NB4 (cell line): ENCODE data around the gene OR51I2.

Source experiments
- CTCF ChIP-seq: IDR thresholded peaks from one replicate; pipeline ENCODE4 v1.5.1; 2012; ENCODE audit warnings: low read depth, low read length
- MAX ChIP-seq: IDR thresholded peaks from 2 replicates; pipeline ENCODE4 v1.6.1; 2011; ENCODE audit warnings: low read depth, low read length
- POLR2A ChIP-seq: IDR thresholded peaks from 2 replicates; pipeline ENCODE4 v1.6.1; 2011; ENCODE audit warnings: mild to moderate bottlenecking; ENCODE audit not compliant: insufficient read length; ENCODE audit errors: extremely low read depth

- TF ChIP-seq CTCF: no peak
- no peak for TF ChIP-seq POLR2A
- no peak for TF ChIP-seq MAX
Measured at GRCh38 chr11:5449023-5449422, at the start of gene OR51I2.
